Activated CD8-positive, alpha-beta memory T cell treated with anti-CD3 and anti-CD28 coated beads for 24 hours (primary cell): ENCODE results near the gene SGCA.
A peak's percentile ranks its signal among the peaks of the same experiment; 100 is the strongest.

Experiments
- DNase-seq: peaks from one replicate; pipeline ENCODE4 v3.0.0-alpha.2; 2020

Gene SGCA

GRCh38 chr17:50149417-50150353 is 16.1 kb upstream of the SGCA start:
- DNase-seq: peak; percentile 79

- DNase-seq: no peak
These were observed 15.3 kb upstream of the SGCA start, which contains the start of gene PPP1R9B for GRCh38 chr17:50150354-50151040. Gene PPP1R9B, minus strand, starts transcription at chr17:50150677. Its CDS starts 164 bp downstream, at chr17:50150513.

- peak; percentile 92 for DNase-seq
These were observed 14.5 kb upstream of the SGCA start for GRCh38 chr17:50151041-50151936.

GRCh38 chr17:50151937-50152547 is 13.8 kb upstream of the SGCA start:
- peak; percentile 83 for DNase-seq

GRCh38 chr17:50152736-50153135 is 13.1 kb upstream of the SGCA start:
- DNase-seq: no peak

GRCh38 chr17:50153650-50154575 is 11.9 kb upstream of the SGCA start:
- DNase-seq: no peak

GRCh38 chr17:50154604-50155003 is 11.2 kb upstream of the SGCA start:
- DNase-seq: no peak

GRCh38 chr17:50155115-50155819 is 10.5 kb upstream of the SGCA start:
- no peak for DNase-seq

GRCh38 chr17:50157891-50158290 is 7.9 kb upstream of the SGCA start:
- DNase-seq: no peak

- DNase-seq: peak; percentile 99
These were observed 4.5 kb upstream of the SGCA start for GRCh38 chr17:50161023-50161910.

GRCh38 chr17:50161911-50162288 is 3.9 kb upstream of the SGCA start:
- DNase-seq: no peak

GRCh38 chr17:50162466-50163254 is 3.1 kb upstream of the SGCA start:
- DNase-seq: no peak

- no peak for DNase-seq
These were observed 1.7 kb upstream of the SGCA start for GRCh38 chr17:50163843-50164696.

GRCh38 chr17:50164697-50164988 is 1.2 kb upstream of the SGCA start:
- no peak for DNase-seq

GRCh38 chr17:50165066-50165465 is 739 bp upstream of the SGCA start:
- DNase-seq: no peak

- DNase-seq: no peak
These were observed 339 bp upstream of the SGCA start for GRCh38 chr17:50165466-50165865.

GRCh38 chr17:50166518-50167181 is 845 bp downstream of the SGCA start:
- DNase-seq: no peak
